SK-N-SH treated with all-trans-retinoic acid at 6 μM for 48 hours (cell line): ENCODE data around the gene TMEM59.

Experiments
- CSDC2 ChIP-seq: fragments of 250-450 bp; sonication (Bioruptor Pico); IDR thresholded peaks from 2 replicates; pipeline ENCODE4 v1.5.0; 2020; ENCODE audit warnings: mild to moderate bottlenecking, moderate library complexity
- CSRNP3 ChIP-seq: fragments of 250-450 bp; sonication (Bioruptor Pico); IDR thresholded peaks from 2 replicates; pipeline ENCODE4 v1.5.1; 2021; ENCODE audit warnings: mild to moderate bottlenecking, moderate library complexity
- ISL1 ChIP-seq: fragments of 250-450 bp; sonication (Bioruptor Pico); IDR thresholded peaks from 2 replicates; pipeline ENCODE4 v2.1.2; 2022; ENCODE audit warnings: mild to moderate bottlenecking, moderate library complexity
- RARB ChIP-seq: fragments of 250-450 bp; sonication (Bioruptor Pico); IDR thresholded peaks from 2 replicates; pipeline ENCODE4 v1.8.0; 2021; ENCODE audit warnings: mild to moderate bottlenecking, moderate library complexity
- ZC3H10 ChIP-seq: fragments of 250-450 bp; sonication (Bioruptor Pico); IDR thresholded peaks from 2 replicates; pipeline ENCODE4 v1.5.1; 2021; ENCODE audit warnings: mild to moderate bottlenecking, moderate library complexity
- ZFP3 ChIP-seq: fragments of 250-450 bp; sonication (Bioruptor Pico); IDR thresholded peaks from 2 replicates; pipeline ENCODE4 v1.5.0; 2020; ENCODE audit warnings: mild to moderate bottlenecking, moderate library complexity
- TF ChIP-seq, protein P1 (sequence below): fragments of 250-450 bp; sonication (Bioruptor Pico); IDR thresholded peaks from 2 replicates; pipeline ENCODE4 v1.8.0; 2021; ENCODE audit warnings: low read depth, mild to moderate bottlenecking, moderate library complexity, borderline replicate concordance

- TF ChIP-seq ZFP3 (CRISPR knock-in tag) (no peak), CSDC2 (CRISPR knock-in tag) (no peak), RARB (CRISPR knock-in tag) (no peak), CSRNP3 (CRISPR knock-in tag) (no peak), ISL1 (CRISPR knock-in tag) (no peak), ZC3H10 (no peak)
- TF ChIP-seq, protein P1, sequence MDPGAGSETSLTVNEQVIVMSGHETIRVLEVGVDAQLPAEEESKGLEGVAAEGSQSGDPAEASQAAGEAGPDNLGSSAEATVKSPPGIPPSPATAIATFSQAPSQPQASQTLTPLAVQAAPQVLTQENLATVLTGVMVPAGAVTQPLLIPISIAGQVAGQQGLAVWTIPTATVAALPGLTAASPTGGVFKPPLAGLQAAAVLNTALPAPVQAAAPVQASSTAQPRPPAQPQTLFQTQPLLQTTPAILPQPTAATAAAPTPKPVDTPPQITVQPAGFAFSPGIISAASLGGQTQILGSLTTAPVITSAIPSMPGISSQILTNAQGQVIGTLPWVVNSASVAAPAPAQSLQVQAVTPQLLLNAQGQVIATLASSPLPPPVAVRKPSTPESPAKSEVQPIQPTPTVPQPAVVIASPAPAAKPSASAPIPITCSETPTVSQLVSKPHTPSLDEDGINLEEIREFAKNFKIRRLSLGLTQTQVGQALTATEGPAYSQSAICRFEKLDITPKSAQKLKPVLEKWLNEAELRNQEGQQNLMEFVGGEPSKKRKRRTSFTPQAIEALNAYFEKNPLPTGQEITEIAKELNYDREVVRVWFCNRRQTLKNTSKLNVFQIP, result no peak
Measured at GRCh38 chr1:54002544-54003248, 50.3 kb downstream of the TMEM59 start.
